HEK293 (cell line): Measurements from ENCODE around the gene DUSP16.

Experiments
- BCL11A ChIP-seq: fragments of 450-650 bp; formaldehyde crosslinking; IDR thresholded peaks from 2 replicates; pipeline ENCODE4 v1.5.1; 2016; ENCODE audit warnings: low read depth, missing biosample characterization, missing genetic modification characterization
- GFI1B ChIP-seq: fragments of 450-650 bp; formaldehyde crosslinking; IDR thresholded peaks from 2 replicates; pipeline ENCODE4 v1.5.1; 2016; ENCODE audit warnings: missing biosample characterization, missing genetic modification characterization
- GLI4 ChIP-seq: fragments of 450-650 bp; formaldehyde crosslinking; IDR thresholded peaks from 2 replicates; pipeline ENCODE4 v1.5.1; 2016; ENCODE audit warnings: missing biosample characterization, missing genetic modification characterization
- HOXA7 ChIP-seq: sonication (generic); formaldehyde crosslinking; IDR thresholded peaks from 2 replicates; pipeline ENCODE4 v1.8.1; 2022; ENCODE audit warnings: missing genetic modification reagents, borderline replicate concordance
- KLF1 ChIP-seq: fragments of 450-650 bp; formaldehyde crosslinking; IDR thresholded peaks from 2 replicates; pipeline ENCODE4 v1.5.1; 2016; ENCODE audit warnings: missing biosample characterization, missing genetic modification characterization
- SETDB1 ChIP-seq: IDR thresholded peaks from one replicate; pipeline ENCODE4 v1.6.1; 2017; ENCODE audit warnings: mild to moderate bottlenecking, low read length, moderate library complexity, mixed read lengths; ENCODE audit not compliant: insufficient read length
- ZBTB7A ChIP-seq: fragments of 450-650 bp; formaldehyde crosslinking; IDR thresholded peaks from 2 replicates; pipeline ENCODE4 v1.5.1; 2016; ENCODE audit warnings: low read depth, missing biosample characterization, missing genetic modification characterization
- ZNF112 ChIP-seq: fragments of 450-650 bp; formaldehyde crosslinking; IDR thresholded peaks from 2 replicates; pipeline ENCODE4 v1.5.0; 2017; ENCODE audit warnings: missing biosample characterization, missing genetic modification characterization
- ZNF133 ChIP-seq: fragments of 450-650 bp; formaldehyde crosslinking; IDR thresholded peaks from 2 replicates; pipeline ENCODE4 v1.5.1; 2016; ENCODE audit warnings: missing biosample characterization, missing genetic modification characterization
- ZNF138 ChIP-seq: fragments of 450-650 bp; formaldehyde crosslinking; IDR thresholded peaks from 2 replicates; pipeline ENCODE4 v1.5.1; 2016; ENCODE audit warnings: missing biosample characterization, missing genetic modification characterization, borderline replicate concordance
- ZNF16 ChIP-seq: fragments of 450-650 bp; formaldehyde crosslinking; IDR thresholded peaks from 2 replicates; pipeline ENCODE4 v1.5.1; 2016; ENCODE audit warnings: low read depth, missing biosample characterization, missing genetic modification characterization
- ZNF23 ChIP-seq: fragments of 450-650 bp; formaldehyde crosslinking; IDR thresholded peaks from 2 replicates; pipeline ENCODE4 v1.5.1; 2016; ENCODE audit warnings: missing biosample characterization, missing genetic modification characterization, borderline replicate concordance
- ZNF274 ChIP-seq, 2 experiments: fragments of 200-500 bp in 1 of 2; fragments of 450-650 bp in 1 of 2; sonication (Bioruptor generic) in 1 of 2; formaldehyde crosslinking in 1 of 2; IDR thresholded peaks; 2 replicates each; pipeline versions ENCODE4 v1.5.1 to v1.6.1; 2014 to 2016; ENCODE audit warnings: borderline replicate concordance in 1 of 2, inconsistent platforms in 1 of 2, low read length in 1 of 2, missing biosample characterization in 1 of 2, missing genetic modification characterization in 1 of 2
- ZNF473 ChIP-seq: fragments of 450-650 bp; formaldehyde crosslinking; IDR thresholded peaks from 2 replicates; pipeline ENCODE4 v1.5.1; 2017; ENCODE audit warnings: missing biosample characterization, missing genetic modification characterization
- ZNF48 ChIP-seq: fragments of 450-650 bp; formaldehyde crosslinking; IDR thresholded peaks from 2 replicates; pipeline ENCODE4 v1.5.1; 2016; ENCODE audit warnings: missing biosample characterization, missing genetic modification characterization
- ZNF510 ChIP-seq: fragments of 450-650 bp; formaldehyde crosslinking; IDR thresholded peaks from 2 replicates; pipeline ENCODE4 v1.5.1; 2018; ENCODE audit warnings: mild to moderate bottlenecking, missing genetic modification characterization, missing biosample characterization; ENCODE audit not compliant: insufficient replicate concordance
- ZNF571 ChIP-seq: fragments of 450-650 bp; formaldehyde crosslinking; IDR thresholded peaks from 2 replicates; pipeline ENCODE4 v1.5.0; 2017; ENCODE audit warnings: missing biosample characterization, missing genetic modification characterization
- ZNF626 ChIP-seq: fragments of 450-650 bp; sonication (Bioruptor Pico); formaldehyde crosslinking; IDR thresholded peaks from 2 replicates; pipeline ENCODE4 v1.5.1; 2018; ENCODE audit warnings: missing biosample characterization, missing genetic modification characterization, inconsistent platforms
- ZNF654 ChIP-seq: fragments of 450-650 bp; formaldehyde crosslinking; IDR thresholded peaks from 2 replicates; pipeline ENCODE4 v1.5.1; 2016; ENCODE audit warnings: low read depth, missing biosample characterization, missing genetic modification characterization
- ZNF658 ChIP-seq: fragments of 450-650 bp; formaldehyde crosslinking; IDR thresholded peaks from 2 replicates; pipeline ENCODE4; 2016; ENCODE audit warnings: missing biosample characterization, missing genetic modification characterization
- ZNF776 ChIP-seq: fragments of 450-650 bp; formaldehyde crosslinking; IDR thresholded peaks from 2 replicates; pipeline ENCODE4 v1.5.0; 2017; ENCODE audit warnings: missing biosample characterization, missing genetic modification characterization, borderline replicate concordance
- ZNF777 ChIP-seq: fragments of 450-650 bp; formaldehyde crosslinking; IDR thresholded peaks from 2 replicates; pipeline ENCODE4 v1.5.1; 2017; ENCODE audit warnings: missing biosample characterization, missing genetic modification characterization, borderline replicate concordance
- ZNF792 ChIP-seq: fragments of 450-650 bp; formaldehyde crosslinking; IDR thresholded peaks from 2 replicates; pipeline ENCODE4 v1.5.1; 2016; ENCODE audit warnings: missing biosample characterization, missing genetic modification characterization
- ZSCAN16 ChIP-seq: fragments of 450-650 bp; formaldehyde crosslinking; IDR thresholded peaks from 2 replicates; pipeline ENCODE4 v1.5.1; 2016; ENCODE audit warnings: missing biosample characterization, missing genetic modification characterization
- ZSCAN23 ChIP-seq: fragments of 450-650 bp; formaldehyde crosslinking; IDR thresholded peaks from 2 replicates; pipeline ENCODE4 v1.5.1; 2016; ENCODE audit warnings: missing biosample characterization, missing genetic modification characterization
- TF ChIP-seq, protein P1 (sequence below): fragments of 450-650 bp; formaldehyde crosslinking; IDR thresholded peaks from 2 replicates; pipeline ENCODE4 v1.5.1; 2016; ENCODE audit warnings: missing biosample characterization, missing genetic modification characterization
- TF ChIP-seq, protein P2 (sequence below): IDR thresholded peaks from 2 replicates; pipeline ENCODE4 v1.6.1; 2011; ENCODE audit warnings: mild to moderate bottlenecking, low read depth, low read length, borderline replicate concordance
- TF ChIP-seq, protein P3 (sequence below): fragments of 450-650 bp; formaldehyde crosslinking; IDR thresholded peaks from 2 replicates; pipeline ENCODE4 v1.5.1; 2017; ENCODE audit warnings: missing biosample characterization, missing genetic modification characterization
- TF ChIP-seq, protein P4 (sequence below): fragments of 450-650 bp; formaldehyde crosslinking; IDR thresholded peaks from 2 replicates; pipeline ENCODE4 v1.5.1; 2016; ENCODE audit warnings: missing biosample characterization, missing genetic modification characterization
- TF ChIP-seq, protein P5 (sequence below): fragments of 450-650 bp; formaldehyde crosslinking; IDR thresholded peaks from 2 replicates; pipeline ENCODE4 v1.5.1; 2016; ENCODE audit warnings: missing biosample characterization, missing genetic modification characterization
- TF ChIP-seq, protein P6 (sequence below): fragments of 450-650 bp; formaldehyde crosslinking; IDR thresholded peaks from 2 replicates; pipeline ENCODE4 v1.5.1; 2016; ENCODE audit warnings: missing biosample characterization, missing genetic modification characterization

The DUSP16 gene

DNA sequence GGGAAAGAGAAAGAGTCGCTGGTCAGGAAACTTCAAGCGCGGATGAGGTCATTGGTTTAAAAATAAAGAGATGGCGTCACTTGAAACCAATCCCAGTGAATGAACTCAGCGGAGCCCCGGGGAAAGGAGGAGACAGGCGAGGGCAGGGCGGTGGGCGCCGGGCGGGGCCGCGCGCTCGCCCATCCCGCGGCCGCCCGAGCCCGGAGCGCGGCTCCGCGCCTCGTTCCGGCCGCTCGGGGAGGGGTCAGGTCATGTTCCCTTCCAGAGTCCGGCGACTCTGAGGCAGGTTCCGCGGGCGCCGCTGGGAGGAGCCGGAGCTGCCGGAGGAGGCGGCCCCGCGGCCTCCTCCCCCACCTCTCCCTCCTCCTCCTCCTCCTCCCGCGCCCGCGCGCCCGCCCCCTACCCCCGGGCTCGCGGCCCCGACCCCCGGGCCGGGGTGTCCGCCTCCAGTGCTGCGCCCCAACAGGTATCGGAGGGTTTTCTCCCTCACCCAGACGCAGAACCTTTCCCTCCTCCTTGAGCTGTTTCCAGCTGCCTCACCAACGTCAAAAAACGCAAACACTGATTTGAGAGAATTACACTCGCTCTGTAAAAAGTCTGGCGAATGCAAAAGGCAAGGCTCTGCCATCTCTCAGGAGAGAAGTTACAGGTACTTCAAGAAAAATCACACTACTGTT is at the start of gene DUSP16 (continued):
- TF ChIP-seq ZNF48, result no peak
- TF ChIP-seq SETDB1, result no peak
- no peak for TF ChIP-seq ZSCAN23 (tag by site-specific recombination)
- TF ChIP-seq, protein P1, sequence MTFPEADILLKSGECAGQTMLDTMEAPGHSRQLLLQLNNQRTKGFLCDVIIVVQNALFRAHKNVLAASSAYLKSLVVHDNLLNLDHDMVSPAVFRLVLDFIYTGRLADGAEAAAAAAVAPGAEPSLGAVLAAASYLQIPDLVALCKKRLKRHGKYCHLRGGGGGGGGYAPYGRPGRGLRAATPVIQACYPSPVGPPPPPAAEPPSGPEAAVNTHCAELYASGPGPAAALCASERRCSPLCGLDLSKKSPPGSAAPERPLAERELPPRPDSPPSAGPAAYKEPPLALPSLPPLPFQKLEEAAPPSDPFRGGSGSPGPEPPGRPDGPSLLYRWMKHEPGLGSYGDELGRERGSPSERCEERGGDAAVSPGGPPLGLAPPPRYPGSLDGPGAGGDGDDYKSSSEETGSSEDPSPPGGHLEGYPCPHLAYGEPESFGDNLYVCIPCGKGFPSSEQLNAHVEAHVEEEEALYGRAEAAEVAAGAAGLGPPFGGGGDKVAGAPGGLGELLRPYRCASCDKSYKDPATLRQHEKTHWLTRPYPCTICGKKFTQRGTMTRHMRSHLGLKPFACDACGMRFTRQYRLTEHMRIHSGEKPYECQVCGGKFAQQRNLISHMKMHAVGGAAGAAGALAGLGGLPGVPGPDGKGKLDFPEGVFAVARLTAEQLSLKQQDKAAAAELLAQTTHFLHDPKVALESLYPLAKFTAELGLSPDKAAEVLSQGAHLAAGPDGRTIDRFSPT, result no peak
- TF ChIP-seq ZNF274 (IDR thresholded peaks at IDR 0.05; ENCODE audit: low read length), result no peak
- TF ChIP-seq ZNF274 (tag by site-specific recombination; IDR thresholded peaks at IDR 0.05; ENCODE audit: borderline replicate concordance), result no peak
- no peak for TF ChIP-seq HOXA7 (CRISPR knock-in tag)
- TF ChIP-seq ZNF16 (tag by site-specific recombination), result no peak
- no peak for TF ChIP-seq ZNF792 (tag by site-specific recombination)
- TF ChIP-seq ZSCAN16 (tag by site-specific recombination), result no peak
- TF ChIP-seq KLF1 (tag by site-specific recombination), result peak; percentile 52
- TF ChIP-seq ZNF138, result no peak
- TF ChIP-seq ZNF112 (tag by site-specific recombination), result no peak
- TF ChIP-seq ZNF658 (tag by site-specific recombination), result no peak
- TF ChIP-seq GLI4, result no peak
- TF ChIP-seq ZNF473 (tag by site-specific recombination), result no peak
- no peak for TF ChIP-seq ZNF571
- peak; percentile 34; the same call in 1 of the 2 replicates for TF ChIP-seq GFI1B (tag by site-specific recombination)
- no peak; the same call in 1 of the 2 replicates for TF ChIP-seq BCL11A
- TF ChIP-seq, protein P2, sequence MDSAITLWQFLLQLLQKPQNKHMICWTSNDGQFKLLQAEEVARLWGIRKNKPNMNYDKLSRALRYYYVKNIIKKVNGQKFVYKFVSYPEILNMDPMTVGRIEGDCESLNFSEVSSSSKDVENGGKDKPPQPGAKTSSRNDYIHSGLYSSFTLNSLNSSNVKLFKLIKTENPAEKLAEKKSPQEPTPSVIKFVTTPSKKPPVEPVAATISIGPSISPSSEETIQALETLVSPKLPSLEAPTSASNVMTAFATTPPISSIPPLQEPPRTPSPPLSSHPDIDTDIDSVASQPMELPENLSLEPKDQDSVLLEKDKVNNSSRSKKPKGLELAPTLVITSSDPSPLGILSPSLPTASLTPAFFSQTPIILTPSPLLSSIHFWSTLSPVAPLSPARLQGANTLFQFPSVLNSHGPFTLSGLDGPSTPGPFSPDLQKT, result no peak
- no peak for TF ChIP-seq ZNF23 (tag by site-specific recombination)
- TF ChIP-seq, protein P3, sequence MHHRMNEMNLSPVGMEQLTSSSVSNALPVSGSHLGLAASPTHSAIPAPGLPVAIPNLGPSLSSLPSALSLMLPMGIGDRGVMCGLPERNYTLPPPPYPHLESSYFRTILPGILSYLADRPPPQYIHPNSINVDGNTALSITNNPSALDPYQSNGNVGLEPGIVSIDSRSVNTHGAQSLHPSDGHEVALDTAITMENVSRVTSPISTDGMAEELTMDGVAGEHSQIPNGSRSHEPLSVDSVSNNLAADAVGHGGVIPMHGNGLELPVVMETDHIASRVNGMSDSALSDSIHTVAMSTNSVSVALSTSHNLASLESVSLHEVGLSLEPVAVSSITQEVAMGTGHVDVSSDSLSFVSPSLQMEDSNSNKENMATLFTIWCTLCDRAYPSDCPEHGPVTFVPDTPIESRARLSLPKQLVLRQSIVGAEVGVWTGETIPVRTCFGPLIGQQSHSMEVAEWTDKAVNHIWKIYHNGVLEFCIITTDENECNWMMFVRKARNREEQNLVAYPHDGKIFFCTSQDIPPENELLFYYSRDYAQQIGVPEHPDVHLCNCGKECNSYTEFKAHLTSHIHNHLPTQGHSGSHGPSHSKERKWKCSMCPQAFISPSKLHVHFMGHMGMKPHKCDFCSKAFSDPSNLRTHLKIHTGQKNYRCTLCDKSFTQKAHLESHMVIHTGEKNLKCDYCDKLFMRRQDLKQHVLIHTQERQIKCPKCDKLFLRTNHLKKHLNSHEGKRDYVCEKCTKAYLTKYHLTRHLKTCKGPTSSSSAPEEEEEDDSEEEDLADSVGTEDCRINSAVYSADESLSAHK (tag by site-specific recombination), result no peak
- TF ChIP-seq ZNF777 (tag by site-specific recombination), result no peak
- TF ChIP-seq, protein P4, sequence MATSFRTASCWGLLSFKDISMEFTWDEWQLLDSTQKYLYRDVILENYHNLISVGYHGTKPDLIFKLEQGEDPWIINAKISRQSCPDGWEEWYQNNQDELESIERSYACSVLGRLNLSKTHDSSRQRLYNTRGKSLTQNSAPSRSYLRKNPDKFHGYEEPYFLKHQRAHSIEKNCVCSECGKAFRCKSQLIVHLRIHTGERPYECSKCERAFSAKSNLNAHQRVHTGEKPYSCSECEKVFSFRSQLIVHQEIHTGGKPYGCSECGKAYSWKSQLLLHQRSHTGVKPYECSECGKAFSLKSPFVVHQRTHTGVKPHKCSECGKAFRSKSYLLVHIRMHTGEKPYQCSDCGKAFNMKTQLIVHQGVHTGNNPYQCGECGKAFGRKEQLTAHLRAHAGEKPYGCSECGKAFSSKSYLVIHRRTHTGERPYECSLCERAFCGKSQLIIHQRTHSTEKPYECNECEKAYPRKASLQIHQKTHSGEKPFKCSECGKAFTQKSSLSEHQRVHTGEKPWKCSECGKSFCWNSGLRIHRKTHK (tag by site-specific recombination), result no peak
- TF ChIP-seq ZNF133 (tag by site-specific recombination), result no peak
- TF ChIP-seq ZBTB7A (tag by site-specific recombination), result no peak
- no peak for TF ChIP-seq ZNF654 (tag by site-specific recombination)
- no peak for TF ChIP-seq ZNF626 (tag by site-specific recombination)
- no peak for TF ChIP-seq ZNF510 (tag by site-specific recombination)
- no peak for TF ChIP-seq ZNF776 (tag by site-specific recombination)
- TF ChIP-seq, protein P5, sequence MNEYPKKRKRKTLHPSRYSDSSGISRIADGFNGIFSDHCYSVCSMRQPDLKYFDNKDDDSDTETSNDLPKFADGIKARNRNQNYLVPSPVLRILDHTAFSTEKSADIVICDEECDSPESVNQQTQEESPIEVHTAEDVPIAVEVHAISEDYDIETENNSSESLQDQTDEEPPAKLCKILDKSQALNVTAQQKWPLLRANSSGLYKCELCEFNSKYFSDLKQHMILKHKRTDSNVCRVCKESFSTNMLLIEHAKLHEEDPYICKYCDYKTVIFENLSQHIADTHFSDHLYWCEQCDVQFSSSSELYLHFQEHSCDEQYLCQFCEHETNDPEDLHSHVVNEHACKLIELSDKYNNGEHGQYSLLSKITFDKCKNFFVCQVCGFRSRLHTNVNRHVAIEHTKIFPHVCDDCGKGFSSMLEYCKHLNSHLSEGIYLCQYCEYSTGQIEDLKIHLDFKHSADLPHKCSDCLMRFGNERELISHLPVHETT (tag by site-specific recombination), result no peak
- TF ChIP-seq, protein P6, sequence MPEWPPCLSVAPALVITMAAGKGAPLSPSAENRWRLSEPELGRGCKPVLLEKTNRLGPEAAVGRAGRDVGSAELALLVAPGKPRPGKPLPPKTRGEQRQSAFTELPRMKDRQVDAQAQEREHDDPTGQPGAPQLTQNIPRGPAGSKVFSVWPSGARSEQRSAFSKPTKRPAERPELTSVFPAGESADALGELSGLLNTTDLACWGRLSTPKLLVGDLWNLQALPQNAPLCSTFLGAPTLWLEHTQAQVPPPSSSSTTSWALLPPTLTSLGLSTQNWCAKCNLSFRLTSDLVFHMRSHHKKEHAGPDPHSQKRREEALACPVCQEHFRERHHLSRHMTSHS, result no peak
